Erythroblast (primary cell): ENCODE measurements around the gene C1orf185.

Experiments
- GATA1 ChIP-seq: IDR thresholded peaks from 2 replicates; pipeline ENCODE4 v1.6.1; 2011; ENCODE audit warnings: low read depth, mild to moderate bottlenecking, control low read depth, low read length, moderate library complexity
- POLR2A ChIP-seq: IDR thresholded peaks from 2 replicates; pipeline ENCODE4 v1.6.1; 2011; ENCODE audit warnings: mild to moderate bottlenecking, low read length

GRCh38 chr1:51070011-51070410, 32.0 kb upstream of the C1orf185 start:
- TF ChIP-seq POLR2A (no peak), GATA1 (no peak)
